HepG2 (cell line): ENCODE results near the gene PDHX. TPM values are rescaled to one million over a fixed set of nuclear protein-coding genes. Genes with fewer than 3 reads are reported as not detected.
A peak's percentile ranks its signal among the peaks of the same experiment; 100 is the strongest.

ENCODE experiments used
- CC2D1A ChIP-seq: sonication (generic); formaldehyde crosslinking; IDR thresholded peaks from 2 replicates; pipeline ENCODE4 v1.8.1; 2023; ENCODE audit warnings: mild to moderate bottlenecking, missing genetic modification reagents
- FOXK2 ChIP-seq: fragments of 450-650 bp; IDR thresholded peaks from 2 replicates; pipeline ENCODE4 v1.6.1; 2016
- KAT2B ChIP-seq: fragments of 150-350 bp; IDR thresholded peaks from 2 replicates; pipeline ENCODE4 v1.6.1; 2014; ENCODE audit warnings: low read depth, low read length, borderline replicate concordance
- ZFP62 ChIP-seq: sonication (generic); formaldehyde crosslinking; IDR thresholded peaks from 2 replicates; pipeline ENCODE4 v1.4.0; 2020; ENCODE audit warnings: missing genetic modification reagents
- ZNF577 ChIP-seq: sonication (generic); formaldehyde crosslinking; IDR thresholded peaks from 2 replicates; pipeline ENCODE4 v1.4.0; 2020; ENCODE audit warnings: mild to moderate bottlenecking, low read depth, missing genetic modification reagents, borderline replicate concordance
- polyA plus RNA-seq, 8 experiments: library from polyadenylated mRNA; depleted of rRNA in 3 of 8; stranded (reverse) in 7 of 8; unstranded in 1 of 8; fragments of >200 nt; fragmentation: Illumina TruSeq in 4 of 8; extraction: Trizol in 4 of 8; gene quantifications; 2 replicates each; pipeline versions ENCODE4 v1.2.1 to v1.2.3, GENCODE V29; 2011 to 2016; ENCODE audit warnings: low read depth in 4 of 8, missing spikeins in 1 of 8, mixed read lengths in 1 of 8; ENCODE audit not compliant: insufficient read depth in 1 of 8
- total RNA-seq, 5 experiments: library from RNA; depleted of rRNA; stranded (reverse); fragments of >200 nt; fragmentation: Illumina TruSeq; extraction: Trizol; gene quantifications; 2 replicates each; pipeline ENCODE4 v1.2.3, GENCODE V29; 2016; ENCODE audit warnings: low read depth in 1 of 5
- TF ChIP-seq, protein P1 (sequence below), 2 experiments: IDR thresholded peaks; 2 replicates each; pipeline ENCODE4 v1.6.1; 2011 to 2012; ENCODE audit warnings: low read length in 2 of 2, borderline replicate concordance in 1 of 2, low read depth in 1 of 2, mild to moderate bottlenecking in 1 of 2, moderate library complexity in 1 of 2
- TF ChIP-seq, protein P2 (sequence below): sonication (generic); formaldehyde crosslinking; IDR thresholded peaks from 2 replicates; pipeline ENCODE4 v1.4.0; 2020; ENCODE audit warnings: mild to moderate bottlenecking, missing genetic modification reagents
- TF ChIP-seq, protein P3 (sequence below): sonication (generic); formaldehyde crosslinking; conservative IDR thresholded peaks from 2 replicates; pipeline ENCODE4 v1.8.0; 2022; ENCODE audit warnings: low read depth, missing genetic modification reagents
- TF ChIP-seq, protein P4 (sequence below): sonication (generic); formaldehyde crosslinking; IDR thresholded peaks from 2 replicates; pipeline ENCODE4 v1.8.0; 2022; ENCODE audit warnings: missing genetic modification reagents, low read depth, mild to moderate bottlenecking, borderline replicate concordance
- TF ChIP-seq, protein P5 (sequence below): sonication (generic); formaldehyde crosslinking; conservative IDR thresholded peaks from 2 replicates; pipeline ENCODE4 v1.8.1; 2023; ENCODE audit warnings: missing genetic modification reagents

PDHX gene
- total and polyA plus RNA-seq, 2 of the 13 experiments (the other 11 are each of a cell fraction or from before 2014, with no cell fraction given), result 41.0 to 73.8 TPM

DNA sequence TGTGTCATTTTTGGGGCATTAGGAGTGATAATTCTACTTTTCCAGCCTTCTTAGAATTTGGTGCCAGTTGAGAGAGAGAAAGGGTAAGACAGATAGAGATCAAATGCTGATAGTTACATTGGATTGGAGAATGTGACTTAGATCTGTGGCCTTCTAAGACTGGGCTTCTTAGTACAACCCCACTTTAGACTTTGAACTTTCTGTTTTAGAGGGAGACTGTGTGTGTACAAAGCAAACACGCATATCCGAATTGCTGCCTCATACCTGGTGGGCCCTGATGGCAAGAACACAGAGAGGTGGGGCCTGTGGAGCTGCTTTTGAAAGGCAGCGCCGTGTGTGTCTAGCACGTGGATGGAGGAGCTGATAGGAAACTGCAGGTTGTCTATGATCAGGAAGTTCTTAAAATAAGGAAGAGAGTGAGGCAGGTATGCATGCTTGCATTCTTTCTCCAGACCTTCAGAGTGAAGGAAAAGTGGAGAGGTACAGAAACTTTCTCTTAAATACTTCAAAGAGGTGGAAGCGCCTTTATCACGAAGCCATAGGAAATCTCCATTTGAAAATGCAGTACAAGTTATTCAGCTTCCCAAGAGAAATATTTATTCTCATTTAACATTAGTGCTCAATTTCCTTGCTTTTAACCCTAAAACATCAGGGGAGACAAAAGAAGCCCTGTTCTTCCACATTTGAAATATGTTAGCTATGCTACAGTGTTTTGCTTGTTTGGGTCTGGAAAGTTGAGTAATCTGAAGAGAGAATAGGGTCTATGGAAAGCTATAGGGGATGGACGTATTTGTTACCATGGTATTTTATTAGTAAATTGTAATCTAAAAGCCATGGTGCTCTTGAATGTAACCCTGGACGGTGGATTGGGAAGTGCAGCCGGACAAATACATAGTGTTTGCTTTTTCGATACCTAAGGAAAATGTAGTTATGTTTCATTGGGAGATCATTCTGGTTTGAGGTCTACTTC is 13.7 kb downstream of the PDHX start (continued):
- TF ChIP-seq, protein P1, sequence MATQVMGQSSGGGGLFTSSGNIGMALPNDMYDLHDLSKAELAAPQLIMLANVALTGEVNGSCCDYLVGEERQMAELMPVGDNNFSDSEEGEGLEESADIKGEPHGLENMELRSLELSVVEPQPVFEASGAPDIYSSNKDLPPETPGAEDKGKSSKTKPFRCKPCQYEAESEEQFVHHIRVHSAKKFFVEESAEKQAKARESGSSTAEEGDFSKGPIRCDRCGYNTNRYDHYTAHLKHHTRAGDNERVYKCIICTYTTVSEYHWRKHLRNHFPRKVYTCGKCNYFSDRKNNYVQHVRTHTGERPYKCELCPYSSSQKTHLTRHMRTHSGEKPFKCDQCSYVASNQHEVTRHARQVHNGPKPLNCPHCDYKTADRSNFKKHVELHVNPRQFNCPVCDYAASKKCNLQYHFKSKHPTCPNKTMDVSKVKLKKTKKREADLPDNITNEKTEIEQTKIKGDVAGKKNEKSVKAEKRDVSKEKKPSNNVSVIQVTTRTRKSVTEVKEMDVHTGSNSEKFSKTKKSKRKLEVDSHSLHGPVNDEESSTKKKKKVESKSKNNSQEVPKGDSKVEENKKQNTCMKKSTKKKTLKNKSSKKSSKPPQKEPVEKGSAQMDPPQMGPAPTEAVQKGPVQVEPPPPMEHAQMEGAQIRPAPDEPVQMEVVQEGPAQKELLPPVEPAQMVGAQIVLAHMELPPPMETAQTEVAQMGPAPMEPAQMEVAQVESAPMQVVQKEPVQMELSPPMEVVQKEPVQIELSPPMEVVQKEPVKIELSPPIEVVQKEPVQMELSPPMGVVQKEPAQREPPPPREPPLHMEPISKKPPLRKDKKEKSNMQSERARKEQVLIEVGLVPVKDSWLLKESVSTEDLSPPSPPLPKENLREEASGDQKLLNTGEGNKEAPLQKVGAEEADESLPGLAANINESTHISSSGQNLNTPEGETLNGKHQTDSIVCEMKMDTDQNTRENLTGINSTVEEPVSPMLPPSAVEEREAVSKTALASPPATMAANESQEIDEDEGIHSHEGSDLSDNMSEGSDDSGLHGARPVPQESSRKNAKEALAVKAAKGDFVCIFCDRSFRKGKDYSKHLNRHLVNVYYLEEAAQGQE (IDR thresholded peaks at IDR 0.05; ENCODE audit: borderline replicate concordance in 1 of 2, low read depth in 1 of 2, low read length in 2 of 2), result 0 out of 4 replicates have a peak, but pooled peaks of 1 of the 2 experiments have one; percentile 48
- TF ChIP-seq CC2D1A (CRISPR knock-in tag), result no peak
- TF ChIP-seq, protein P2, sequence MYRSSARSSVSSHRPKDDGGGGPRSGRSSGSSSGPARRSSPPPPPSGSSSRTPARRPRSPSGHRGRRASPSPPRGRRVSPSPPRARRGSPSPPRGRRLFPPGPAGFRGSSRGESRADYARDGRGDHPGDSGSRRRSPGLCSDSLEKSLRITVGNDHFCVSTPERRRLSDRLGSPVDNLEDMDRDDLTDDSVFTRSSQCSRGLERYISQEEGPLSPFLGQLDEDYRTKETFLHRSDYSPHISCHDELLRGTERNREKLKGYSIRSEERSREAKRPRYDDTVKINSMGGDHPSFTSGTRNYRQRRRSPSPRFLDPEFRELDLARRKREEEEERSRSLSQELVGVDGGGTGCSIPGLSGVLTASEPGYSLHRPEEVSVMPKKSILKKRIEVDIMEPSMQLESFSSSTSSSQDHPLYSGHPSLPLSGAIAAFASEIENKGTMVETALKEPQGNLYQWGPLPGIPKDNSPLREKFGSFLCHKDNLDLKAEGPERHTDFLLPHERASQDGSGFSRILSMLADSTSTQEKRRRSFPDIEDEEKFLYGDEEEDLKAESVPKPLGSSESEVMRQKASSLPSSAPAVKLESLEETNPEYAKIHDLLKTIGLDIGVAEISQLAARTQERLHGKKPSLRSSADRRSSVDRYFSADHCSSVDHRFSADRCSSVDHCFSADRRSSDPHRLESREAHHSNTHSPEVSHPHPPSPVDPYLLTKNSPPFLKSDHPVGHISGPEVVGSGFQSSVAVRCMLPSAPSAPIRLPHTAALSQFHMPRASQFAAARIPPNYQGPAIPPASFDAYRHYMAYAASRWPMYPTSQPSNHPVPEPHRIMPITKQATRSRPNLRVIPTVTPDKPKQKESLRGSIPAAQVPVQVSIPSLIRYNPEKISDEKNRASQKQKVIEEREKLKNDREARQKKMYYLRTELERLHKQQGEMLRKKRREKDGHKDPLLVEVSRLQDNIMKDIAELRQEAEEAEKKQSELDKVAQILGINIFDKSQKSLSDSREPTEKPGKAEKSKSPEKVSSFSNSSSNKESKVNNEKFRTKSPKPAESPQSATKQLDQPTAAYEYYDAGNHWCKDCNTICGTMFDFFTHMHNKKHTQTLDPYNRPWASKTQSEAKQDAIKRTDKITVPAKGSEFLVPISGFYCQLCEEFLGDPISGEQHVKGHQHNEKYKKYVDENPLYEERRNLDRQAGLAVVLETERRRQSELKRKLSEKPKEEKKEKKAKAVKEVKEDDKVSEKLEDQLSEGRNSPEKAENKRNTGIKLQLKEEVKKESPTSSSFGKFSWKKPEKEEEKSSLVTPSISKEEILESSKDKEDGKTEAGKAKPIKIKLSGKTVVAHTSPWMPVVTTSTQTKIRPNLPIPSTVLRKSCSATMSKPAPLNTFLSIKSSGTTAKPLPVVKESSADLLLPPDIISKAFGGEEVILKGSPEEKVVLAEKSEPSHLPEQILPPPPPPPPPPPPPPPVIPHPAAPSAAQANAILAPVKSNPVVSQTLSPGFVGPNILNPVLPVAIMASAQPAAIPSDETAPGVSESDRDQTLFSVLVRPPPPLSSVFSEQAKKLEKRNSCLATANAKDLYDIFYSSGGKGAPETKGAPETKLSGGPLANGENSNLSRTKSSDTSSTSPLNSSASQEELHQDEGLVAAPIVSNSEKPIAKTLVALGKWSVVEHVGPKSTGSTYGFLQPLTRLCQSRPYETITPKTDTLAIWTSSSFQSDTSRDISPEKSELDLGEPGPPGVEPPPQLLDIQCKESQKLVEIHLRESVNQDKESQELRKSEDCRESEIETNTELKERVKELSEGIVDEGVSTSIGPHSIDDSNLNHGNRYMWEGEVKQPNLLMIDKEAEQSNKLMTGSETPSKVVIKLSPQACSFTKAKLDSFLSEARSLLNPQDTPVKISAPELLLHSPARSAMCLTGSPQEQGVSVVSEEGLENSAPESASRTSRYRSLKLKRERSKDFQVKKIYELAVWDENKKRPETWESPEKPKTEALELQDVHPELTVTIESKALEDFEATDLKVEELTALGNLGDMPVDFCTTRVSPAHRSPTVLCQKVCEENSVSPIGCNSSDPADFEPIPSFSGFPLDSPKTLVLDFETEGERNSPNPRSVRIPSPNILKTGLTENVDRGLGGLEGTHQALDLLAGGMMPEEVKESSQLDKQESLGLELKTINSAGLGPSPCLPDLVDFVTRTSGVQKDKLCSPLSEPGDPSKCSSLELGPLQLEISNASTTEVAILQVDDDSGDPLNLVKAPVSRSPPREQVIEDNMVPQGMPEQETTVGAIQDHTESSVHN (CRISPR knock-in tag), result no peak
- TF ChIP-seq, protein P3, sequence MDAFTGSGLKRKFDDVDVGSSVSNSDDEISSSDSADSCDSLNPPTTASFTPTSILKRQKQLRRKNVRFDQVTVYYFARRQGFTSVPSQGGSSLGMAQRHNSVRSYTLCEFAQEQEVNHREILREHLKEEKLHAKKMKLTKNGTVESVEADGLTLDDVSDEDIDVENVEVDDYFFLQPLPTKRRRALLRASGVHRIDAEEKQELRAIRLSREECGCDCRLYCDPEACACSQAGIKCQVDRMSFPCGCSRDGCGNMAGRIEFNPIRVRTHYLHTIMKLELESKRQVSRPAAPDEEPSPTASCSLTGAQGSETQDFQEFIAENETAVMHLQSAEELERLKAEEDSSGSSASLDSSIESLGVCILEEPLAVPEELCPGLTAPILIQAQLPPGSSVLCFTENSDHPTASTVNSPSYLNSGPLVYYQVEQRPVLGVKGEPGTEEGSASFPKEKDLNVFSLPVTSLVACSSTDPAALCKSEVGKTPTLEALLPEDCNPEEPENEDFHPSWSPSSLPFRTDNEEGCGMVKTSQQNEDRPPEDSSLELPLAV, result no peak
- TF ChIP-seq ZFP62 (CRISPR knock-in tag), result no peak
- TF ChIP-seq, protein P4, sequence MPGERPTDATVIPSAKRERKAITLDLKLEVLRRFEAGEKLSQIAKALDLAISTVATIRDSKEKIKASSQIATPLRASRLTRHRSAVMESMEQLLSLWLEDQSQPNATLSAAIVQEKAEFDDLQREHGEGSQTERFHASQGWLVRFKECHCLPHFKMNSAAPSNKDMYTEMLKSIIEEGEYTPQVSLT, result no peak
- TF ChIP-seq ZNF577 (CRISPR knock-in tag), result no peak
- TF ChIP-seq, protein P5, sequence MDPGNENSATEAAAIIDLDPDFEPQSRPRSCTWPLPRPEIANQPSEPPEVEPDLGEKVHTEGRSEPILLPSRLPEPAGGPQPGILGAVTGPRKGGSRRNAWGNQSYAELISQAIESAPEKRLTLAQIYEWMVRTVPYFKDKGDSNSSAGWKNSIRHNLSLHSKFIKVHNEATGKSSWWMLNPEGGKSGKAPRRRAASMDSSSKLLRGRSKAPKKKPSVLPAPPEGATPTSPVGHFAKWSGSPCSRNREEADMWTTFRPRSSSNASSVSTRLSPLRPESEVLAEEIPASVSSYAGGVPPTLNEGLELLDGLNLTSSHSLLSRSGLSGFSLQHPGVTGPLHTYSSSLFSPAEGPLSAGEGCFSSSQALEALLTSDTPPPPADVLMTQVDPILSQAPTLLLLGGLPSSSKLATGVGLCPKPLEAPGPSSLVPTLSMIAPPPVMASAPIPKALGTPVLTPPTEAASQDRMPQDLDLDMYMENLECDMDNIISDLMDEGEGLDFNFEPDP (CRISPR knock-in tag), result no peak
- no peak for TF ChIP-seq FOXK2
- no peak for TF ChIP-seq KAT2B
